ENCODE results near the gene RMND1. TPM values are rescaled to one million over a fixed set of nuclear protein-coding genes. Genes with fewer than 3 reads are reported as not detected.

RMND1 gene
- total and polyA plus RNA-seq, 2 of the 13 experiments (the other 11 are each of a cell fraction or from before 2014, with no cell fraction given), result 34.0 to 72.5 TPM

- no peak for TF ChIP-seq ZXDC (CRISPR knock-in tag; IDR thresholded peaks at IDR 0.05)
- peak; percentile 76; the same call in 1 of the 2 replicates for TF ChIP-seq HOXA7 (CRISPR knock-in tag; IDR thresholded peaks at IDR 0.05)
- TF ChIP-seq KDM1A (CRISPR knock-in tag; IDR thresholded peaks at IDR 0.05), result no peak
- TF ChIP-seq NFYB (CRISPR knock-in tag; IDR thresholded peaks at IDR 0.05), result no peak
- TF ChIP-seq KLF9 (CRISPR knock-in tag; IDR thresholded peaks at IDR 0.05; ENCODE audit: low read depth), result no peak
- no peak for TF ChIP-seq ZNF354B (CRISPR knock-in tag; IDR thresholded peaks at IDR 0.05)
- no peak for TF ChIP-seq BCL6 (CRISPR knock-in tag; IDR thresholded peaks at IDR 0.05)
- no peak for TF ChIP-seq ZNF24 (IDR thresholded peaks at IDR 0.05)
- no peak for TF ChIP-seq MAF1 (CRISPR knock-in tag; IDR thresholded peaks at IDR 0.05; ENCODE audit: borderline replicate concordance)
- peak; percentile 68; the same call in 1 of the 2 replicates for TF ChIP-seq ZNF468 (CRISPR knock-in tag; IDR thresholded peaks at IDR 0.05)
- TF ChIP-seq ZFP36L2 (CRISPR knock-in tag; IDR thresholded peaks at IDR 0.05), result no peak
- no peak for TF ChIP-seq NFIB (CRISPR knock-in tag; IDR thresholded peaks at IDR 0.05; ENCODE audit: borderline replicate concordance)
- no peak for TF ChIP-seq HNF1A (IDR thresholded peaks at IDR 0.05; ENCODE audit: low read depth)
- TF ChIP-seq HNF1A (CRISPR knock-in tag; IDR thresholded peaks at IDR 0.05; ENCODE audit: borderline replicate concordance), result no peak
- TF ChIP-seq ZNF800 (CRISPR knock-in tag; IDR thresholded peaks at IDR 0.05), result no peak
- no peak for TF ChIP-seq BRF2 (CRISPR knock-in tag; IDR thresholded peaks at IDR 0.05)
- TF ChIP-seq TEAD2 (CRISPR knock-in tag; IDR thresholded peaks at IDR 0.05), result no peak
- no peak for TF ChIP-seq ZBTB42 (CRISPR knock-in tag; IDR thresholded peaks at IDR 0.05)
- TF ChIP-seq ZNF737 (CRISPR knock-in tag; IDR thresholded peaks at IDR 0.05; ENCODE audit: borderline replicate concordance), result no peak
- no peak for TF ChIP-seq MZF1 (CRISPR knock-in tag; IDR thresholded peaks at IDR 0.05; ENCODE audit: borderline replicate concordance)
- TF ChIP-seq RBAK (CRISPR knock-in tag; IDR thresholded peaks at IDR 0.05), result no peak
- no peak for TF ChIP-seq EHMT2 (IDR thresholded peaks at IDR 0.05; ENCODE audit: borderline replicate concordance, low read depth, low read length)
Measured at GRCh38 chr6:151390851-151391470, 61.0 kb downstream of the RMND1 start (continued).

Measured in HepG2 (cell line).